ENCODE results near the gene IL32.
A peak's percentile ranks its signal among the peaks of the same experiment; 100 is the strongest.

IL32 gene

GRCh38 chr16:3094289-3095027 lies 29.0 kb downstream of the IL32 start:
- DNase-seq = peak; percentile 61

GRCh38 chr16:3095869-3096268 lies 30.4 kb downstream of the IL32 start:
- DNase-seq = peak; percentile 54

DNA sequence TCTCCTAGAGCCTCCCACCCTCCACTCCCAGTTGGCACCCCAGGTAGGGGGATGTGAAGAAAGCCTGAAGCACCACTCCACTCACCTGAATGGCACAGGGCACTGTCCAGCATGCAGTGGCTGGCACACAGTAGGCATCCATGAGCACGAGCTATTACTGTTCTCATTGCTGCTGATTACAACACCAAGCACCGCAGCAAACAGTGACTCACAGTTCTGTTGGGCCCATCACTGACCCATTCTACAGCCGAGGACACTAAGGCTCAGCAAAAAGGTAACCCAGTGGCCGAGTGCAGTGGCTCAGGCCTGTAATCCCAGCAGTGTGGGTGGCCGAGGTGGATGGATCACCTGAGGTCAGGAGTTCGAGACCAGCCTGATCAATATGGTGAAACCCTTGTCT lies 30.9 kb downstream of the IL32 start:
- DNase-seq = no peak

DNA sequence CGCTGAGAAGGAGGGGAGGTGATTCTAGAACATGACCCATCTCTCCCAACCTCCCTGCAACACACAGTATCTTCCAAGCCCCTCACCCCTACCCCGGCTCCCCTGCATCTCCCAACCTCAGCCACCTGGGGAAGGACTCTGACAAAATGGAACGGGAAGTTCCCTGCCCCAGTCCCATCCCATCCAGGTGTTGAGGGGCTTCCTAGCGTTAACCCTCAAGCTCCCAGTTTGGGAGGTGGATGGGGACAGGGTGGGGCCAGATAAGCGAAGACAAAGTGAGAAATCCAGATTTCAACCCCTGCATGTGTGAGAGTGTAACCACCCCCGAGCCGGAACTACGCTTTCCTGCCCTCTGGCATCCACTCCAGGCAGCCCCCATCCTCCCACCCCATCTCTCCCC lies 31.8 kb downstream of the IL32 start:
- no peak for DNase-seq

- DNase-seq = no peak
These were observed 33.3 kb downstream of the IL32 start, which contains the start of gene ZSCAN10 for GRCh38 chr16:3098459-3099394. ZSCAN10 (minus strand) TSS chr16:3099294; CDS start chr16:3092937, 6,357 bp downstream.

GRCh38 chr16:3099395-3099731 lies 33.9 kb downstream of the IL32 start:
- DNase-seq = no peak

DNA sequence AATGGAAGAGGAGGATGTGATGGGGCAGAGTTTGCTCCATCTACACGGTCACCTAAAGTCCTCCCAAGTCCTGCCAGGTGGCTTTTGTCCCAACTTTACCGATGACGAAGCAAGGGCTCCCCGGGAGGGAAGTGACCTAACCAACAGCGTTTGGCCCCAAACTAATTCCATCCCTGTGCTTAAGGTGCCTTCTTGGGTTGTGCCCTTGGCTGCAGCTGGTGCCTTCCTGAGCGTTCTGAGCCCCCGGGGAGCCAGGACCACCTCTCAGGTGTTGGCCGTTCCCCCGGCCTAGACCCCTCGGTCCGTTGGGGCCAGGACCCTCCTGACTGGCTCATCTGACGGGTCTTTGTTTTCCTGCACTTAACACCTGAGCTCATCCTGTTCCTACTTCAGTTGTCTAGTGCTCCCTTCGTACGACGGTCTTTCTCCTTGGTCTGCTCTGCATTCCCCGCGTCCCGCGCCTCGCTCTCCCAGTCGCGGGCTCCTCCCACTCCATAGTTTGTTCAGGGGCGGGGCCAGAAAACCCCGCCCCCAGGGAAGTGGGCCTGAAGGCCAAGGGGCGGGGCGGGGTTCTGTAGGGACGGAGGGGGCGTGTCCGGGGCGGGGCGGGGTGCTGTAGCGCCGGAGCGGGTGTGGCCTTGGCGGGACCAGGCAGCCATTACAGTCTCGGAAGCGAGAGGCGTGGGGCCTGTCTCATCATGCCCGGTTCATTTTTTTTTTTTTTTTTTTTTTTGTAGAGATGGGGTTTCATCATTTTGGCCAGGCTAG lies 34.5 kb downstream of the IL32 start:
- DNase-seq = peak; percentile 79

- peak; percentile 53 for DNase-seq
These were observed 35.8 kb downstream of the IL32 start for GRCh38 chr16:3101018-3101840.

DNA sequence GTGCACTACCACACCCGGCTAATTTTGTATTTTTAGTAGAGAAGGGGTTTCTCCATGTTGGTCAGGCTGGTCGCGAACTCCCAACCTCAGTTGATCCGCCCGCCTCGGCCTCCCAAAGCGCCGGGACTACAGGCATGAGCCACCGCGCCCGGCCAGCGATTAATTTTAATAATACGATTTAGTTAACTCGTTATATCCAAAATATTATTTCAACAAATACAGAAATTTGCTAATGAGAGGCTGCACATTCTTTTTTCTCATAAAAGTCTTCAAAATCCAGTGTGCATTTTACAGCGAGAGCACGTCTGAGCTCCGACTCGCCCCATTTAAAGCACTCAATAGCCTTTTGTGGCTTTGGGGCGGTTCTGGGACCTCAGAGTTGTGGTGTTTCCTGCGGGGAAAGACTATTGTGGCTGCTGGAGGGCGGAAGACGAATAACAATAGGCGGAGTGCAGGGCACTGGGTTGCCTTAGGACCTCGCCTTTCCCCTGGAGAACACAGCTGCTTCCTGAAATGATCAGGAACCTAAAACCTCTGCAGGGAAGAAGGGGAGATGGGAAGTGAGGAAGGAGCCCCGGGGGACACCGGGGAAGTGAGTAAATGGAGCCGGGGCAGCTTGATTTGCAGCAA lies 36.5 kb downstream of the IL32 start:
- DNase-seq = no peak

- peak; percentile 82 for DNase-seq
These were observed 40.9 kb downstream of the IL32 start for GRCh38 chr16:3106205-3106928.

DNA sequence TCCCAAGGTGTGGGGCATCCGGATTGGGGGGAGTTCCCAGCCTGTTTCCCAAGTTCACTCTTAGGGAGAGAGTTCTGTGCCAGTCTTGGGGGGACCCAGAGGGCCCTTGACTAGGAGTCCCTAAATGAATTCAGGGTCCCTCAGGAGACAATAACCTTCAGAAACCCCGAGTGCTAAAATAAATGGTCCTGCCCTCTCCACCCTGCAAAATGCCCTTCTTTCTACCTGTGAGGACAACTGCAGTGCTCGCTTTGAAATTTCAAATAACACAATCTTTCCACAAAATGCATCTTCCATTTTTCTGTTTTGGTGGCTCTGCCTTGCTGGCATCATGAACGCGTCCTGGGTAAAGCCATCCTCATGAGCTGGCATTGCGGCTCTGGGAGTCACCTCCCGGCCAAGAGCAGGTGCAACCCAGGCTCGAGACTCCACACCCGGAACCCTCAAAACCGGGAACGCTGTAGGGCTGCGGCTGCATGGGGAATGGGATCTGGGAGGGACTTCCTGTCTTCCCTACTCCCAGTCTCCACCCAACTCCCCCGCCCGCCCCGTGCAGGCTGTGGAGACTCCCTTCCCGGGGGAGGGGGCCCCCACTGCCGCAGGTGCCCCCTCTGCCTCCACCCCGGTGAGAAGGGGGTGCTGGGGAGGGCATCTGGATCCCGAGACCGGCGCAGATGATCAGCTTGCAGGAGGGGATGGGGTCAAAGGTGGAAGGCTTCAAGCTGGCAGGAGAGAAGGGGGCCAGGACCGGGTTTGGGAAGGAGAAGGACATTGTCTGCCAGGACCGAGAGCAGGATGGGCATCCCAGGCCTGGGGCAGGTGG lies 46.8 kb downstream of the IL32 start, which contains the start of gene ZNF205:
TSS of gene ZNF205 (plus strand) at position 529 of the 823 bp plus-strand sequence. CDS start 845 bp downstream, outside the sequence.
- no peak for DNase-seq

GRCh38 chr16:3112881-3113574 lies 47.6 kb downstream of the IL32 start:
- no peak for DNase-seq

- no peak for DNase-seq
These were observed 48.5 kb downstream of the IL32 start for GRCh38 chr16:3113765-3114479.

- DNase-seq = no peak
These were observed 49.6 kb downstream of the IL32 start for GRCh38 chr16:3115003-3115402.

- DNase-seq = no peak
These were observed 50.1 kb downstream of the IL32 start for GRCh38 chr16:3115561-3115960.

GRCh38 chr16:3118204-3118790 lies 52.9 kb downstream of the IL32 start:
- no peak for DNase-seq

- DNase-seq = no peak
These were observed 53.4 kb downstream of the IL32 start for GRCh38 chr16:3118846-3119245.

Data from central memory CD4-positive, alpha-beta T cell (primary cell).